ENCODE results near the gene TNFAIP6. TPM values are rescaled to one million over a fixed set of nuclear protein-coding genes. Genes with fewer than 3 reads are reported as not detected.

The TNFAIP6 gene
- total and polyA plus RNA-seq, 2 donors (not counting 1 experiment from before 2014, with no cell fraction given): not detected

DNA sequence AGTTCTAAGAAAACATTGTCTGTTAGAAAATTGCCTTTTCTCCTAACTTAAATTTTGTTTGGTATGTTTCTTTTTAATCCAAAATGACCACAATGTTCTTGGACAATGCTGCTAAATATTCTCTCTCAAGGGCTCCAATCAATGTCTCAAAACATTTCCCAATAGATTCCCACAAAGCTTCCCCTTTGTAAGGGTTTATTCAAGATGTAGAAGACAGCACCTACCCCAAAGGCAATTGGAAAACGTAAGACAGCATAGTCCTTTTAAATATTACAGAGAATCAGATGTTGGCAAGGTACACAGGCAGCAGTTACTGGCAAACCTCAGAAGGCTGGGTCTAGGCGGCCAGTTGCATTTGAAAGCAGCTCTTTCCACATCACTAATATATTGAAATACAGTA, 34.0 kb downstream of the TNFAIP6 start:
- no CpG with 5 or more reads among the region's 2 CpGs for WGBS (ENCODE audit: insufficient coverage)
- intact Hi-C loops (cut with micrococcal nuclease): no loop called here
- H3K4me3 Mint-ChIP-seq: no peak overlapping the region

DNA sequence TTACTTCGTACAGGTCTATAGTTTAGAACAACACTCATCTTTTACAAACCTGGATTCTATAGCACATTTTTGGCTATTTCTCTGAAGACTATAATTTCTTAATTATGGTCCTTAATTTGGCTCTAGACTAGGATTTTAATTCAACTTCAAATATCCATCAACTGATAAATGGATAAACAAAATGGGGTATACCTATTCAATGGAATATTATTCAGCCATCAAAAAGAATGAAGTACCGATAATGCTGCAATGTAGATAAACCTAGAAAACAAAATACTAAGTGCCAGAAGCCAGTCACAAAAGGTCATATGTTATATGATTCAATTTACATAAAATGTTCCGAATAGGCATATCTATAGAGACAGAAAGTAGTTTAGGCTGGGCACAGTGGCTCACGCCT, 37.1 kb downstream of the TNFAIP6 start:
- Mint-ChIP-seq H3K4me3 (no peak overlapping the region), H3K27ac (no peak overlapping the region), H3K9me3 (ENCODE audit: insufficient read depth) (no peaks in the 10 kb centered on the region), H3K4me1 (no peaks in the 10 kb centered on the region), H3K27me3 (peaks cover 8% of the 10 kb centered on the region)
- Histone ChIP-seq H3K27ac (ENCODE audit: low read length in 2 of 2) (no peak overlapping the region), H3K79me2 (ENCODE audit: control insufficient read depth, insufficient read depth, low read length) (no peaks in the 10 kb centered on the region), H3K4me2 (replicated peaks; ENCODE audit: low read depth, low read length, poor library complexity, severe bottlenecking) (no peak overlapping the region), H2AFZ (ENCODE audit: insufficient read depth, low read depth, low read length, poor library complexity, severe bottlenecking) (no peak overlapping the region), H3K4me1 (ENCODE audit: control insufficient read depth in 2 of 2, insufficient read depth in 2 of 2, low read length in 2 of 2) (no peaks in the 10 kb centered on the region), H4K20me1 (ENCODE audit: control insufficient read depth, insufficient read depth, low read length, poor library complexity, severe bottlenecking) (no peaks in the 10 kb centered on the region), H3K36me3 (replicated peaks in 1 of 2; ENCODE audit: control extremely low read depth in 1 of 2, control insufficient read depth in 1 of 2, extremely low read depth in 1 of 2, insufficient read depth in 2 of 2, low read length in 1 of 2) (no peaks in the 10 kb centered on the region), H3K9me3 (ENCODE audit: control extremely low read depth in 1 of 3, control insufficient read depth in 2 of 3, insufficient read depth in 1 of 3, low read length in 2 of 3) (peaks cover 0 to 11% (median 0%) of the 10 kb centered on the region in 3 donors), H3K27me3 (replicated peaks in 1 of 4; ENCODE audit: control extremely low read depth in 1 of 4, control insufficient read depth in 3 of 4, insufficient read depth in 4 of 4, low read length in 3 of 4) (peaks cover 0 to 5% (median 0%) of the 10 kb centered on the region in 4 experiments), H3K9ac (ENCODE audit: low read length) (no peak overlapping the region), H3K4me3 (ENCODE audit: control extremely low read depth in 1 of 5, extremely low read depth in 1 of 5, insufficient read depth in 1 of 5, low read depth in 2 of 5, low read length in 4 of 5) (no peak overlapping the region)
- DNase-seq (no peak), ATAC-seq (ENCODE audit: low read depth) (no peak)
- POLR2A ChIA-PET: no interaction called here
- CTCF ChIA-PET: no interaction called here
- intact Hi-C loops (cut with micrococcal nuclease): no loop called here
- TF ChIP-seq CTCF (IDR thresholded peaks at IDR 0.05): no peak
- 100% methylated on average over 1 of the region's 4 CpGs for WGBS (ENCODE audit: insufficient coverage)

More for the DNA sequence above, 34.0 kb downstream of the TNFAIP6 start:
- H3K36me3 ChIP-seq (replicated peaks in 1 of 2; ENCODE audit: control extremely low read depth in 1 of 2, control insufficient read depth in 1 of 2, extremely low read depth in 1 of 2, insufficient read depth in 2 of 2, low read length in 1 of 2): no peaks in the 10 kb centered on the region
- Mint-ChIP-seq H3K4me1 (no peaks in the 10 kb centered on the region), H3K9me3 (ENCODE audit: insufficient read depth) (no peaks in the 10 kb centered on the region), H3K27ac (no peak overlapping the region), H3K27me3 (peaks cover 12% of the 10 kb centered on the region)
- TF ChIP-seq CTCF (IDR thresholded peaks at IDR 0.05) (no peak), EZH2 (IDR thresholded peaks at IDR 0.05; ENCODE audit: borderline replicate concordance, insufficient read depth, low read depth, low read length, poor library complexity, severe bottlenecking) (no peak)
- no peak overlapping the region for H3K4me3 ChIP-seq (ENCODE audit: control extremely low read depth in 1 of 5, extremely low read depth in 1 of 5, insufficient read depth in 1 of 5, low read depth in 2 of 5, low read length in 4 of 5)
- H3K4me2 ChIP-seq (replicated peaks; ENCODE audit: low read depth, low read length, poor library complexity, severe bottlenecking): no peak overlapping the region
- peaks cover 0 to 11% (median 0%) of the 10 kb centered on the region in 3 donors for H3K9me3 ChIP-seq (ENCODE audit: control extremely low read depth in 1 of 3, control insufficient read depth in 2 of 3, insufficient read depth in 1 of 3, low read length in 2 of 3)
- ChIA-PET POLR2A (no interaction called here), CTCF (interaction anchor here (0.6 to 0.8 kb wide), 2 partner anchors 49 to 93 kb away, joined by 3 read pairs; no protein-coding TSS in a partner anchor)
- H3K27me3 ChIP-seq (replicated peaks in 1 of 4; ENCODE audit: control extremely low read depth in 1 of 4, control insufficient read depth in 3 of 4, insufficient read depth in 4 of 4, low read length in 3 of 4): peaks cover 0 to 5% (median 0%) of the 10 kb centered on the region in 4 experiments
- no peak overlapping the region for H3K27ac ChIP-seq (ENCODE audit: low read length in 2 of 2)
- H3K9ac ChIP-seq (ENCODE audit: low read length): no peak overlapping the region
- DNase-seq: no peak
- H3K4me1 ChIP-seq (ENCODE audit: control insufficient read depth in 2 of 2, insufficient read depth in 2 of 2, low read length in 2 of 2): no peaks in the 10 kb centered on the region
- H2AFZ ChIP-seq (ENCODE audit: insufficient read depth, low read depth, low read length, poor library complexity, severe bottlenecking): no peak overlapping the region
- no peaks in the 10 kb centered on the region for H3K79me2 ChIP-seq (ENCODE audit: control insufficient read depth, insufficient read depth, low read length)
- H4K20me1 ChIP-seq (ENCODE audit: control insufficient read depth, insufficient read depth, low read length, poor library complexity, severe bottlenecking): no peaks in the 10 kb centered on the region
- ATAC-seq (ENCODE audit: low read depth): no peak

Measured in B cell (primary cell).